ENCODE measurements around the gene STAU1. TPM values are rescaled to one million over a fixed set of nuclear protein-coding genes. Genes with fewer than 3 reads are reported as not detected.
"Not testable (repeated sequence)": the region's sequence is repeated elsewhere in the genome, so short reads cannot be mapped to it uniquely, and the experiment has no call there.

STAU1 gene
- total RNA-seq, 4 donors from 2014 or later = 51.4 to 65.6 (median 58.7) TPM

DNA sequence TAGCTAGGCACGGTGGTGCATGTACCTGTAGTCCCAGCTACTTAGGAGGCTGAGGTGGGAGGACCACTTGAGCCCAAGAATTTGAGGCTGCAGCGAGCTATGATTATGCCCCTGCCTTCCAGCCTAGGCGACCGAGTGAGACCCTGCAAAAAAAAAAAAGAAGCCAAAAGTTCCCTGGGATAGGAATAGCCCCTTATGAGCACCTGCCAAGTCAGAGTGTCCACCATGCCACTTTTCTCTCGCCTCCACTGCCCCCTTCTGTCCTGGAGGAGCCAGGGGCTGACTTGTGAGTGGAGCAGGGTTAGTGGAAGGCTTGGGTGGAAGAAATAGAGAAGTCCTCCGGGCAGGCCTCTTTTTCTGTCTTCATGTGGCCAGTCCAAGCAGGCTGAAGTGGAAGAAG lies 18.9 kb upstream of the STAU1 start:
- no peak for DNase-seq
- intact Hi-C loops (cut with DNase I) = no loop called here
- Histone ChIP-seq H3K27me3 (no peaks in the 10 kb centered on the region), H3K36me3 (no peaks in the 10 kb centered on the region), H3K4me1 (peaks cover 0 to 14% (median 0%) of the 10 kb centered on the region in 3 donors), H3K27ac (no peak overlapping the region), H3K9me3 (peaks cover 0 to 11% (median 0%) of the 10 kb centered on the region in 3 donors), H3K4me3 (no peak overlapping the region)
- TF ChIP-seq POLR2A (IDR thresholded peaks at IDR 0.05) = no peak
- TF ChIP-seq, protein P1, sequence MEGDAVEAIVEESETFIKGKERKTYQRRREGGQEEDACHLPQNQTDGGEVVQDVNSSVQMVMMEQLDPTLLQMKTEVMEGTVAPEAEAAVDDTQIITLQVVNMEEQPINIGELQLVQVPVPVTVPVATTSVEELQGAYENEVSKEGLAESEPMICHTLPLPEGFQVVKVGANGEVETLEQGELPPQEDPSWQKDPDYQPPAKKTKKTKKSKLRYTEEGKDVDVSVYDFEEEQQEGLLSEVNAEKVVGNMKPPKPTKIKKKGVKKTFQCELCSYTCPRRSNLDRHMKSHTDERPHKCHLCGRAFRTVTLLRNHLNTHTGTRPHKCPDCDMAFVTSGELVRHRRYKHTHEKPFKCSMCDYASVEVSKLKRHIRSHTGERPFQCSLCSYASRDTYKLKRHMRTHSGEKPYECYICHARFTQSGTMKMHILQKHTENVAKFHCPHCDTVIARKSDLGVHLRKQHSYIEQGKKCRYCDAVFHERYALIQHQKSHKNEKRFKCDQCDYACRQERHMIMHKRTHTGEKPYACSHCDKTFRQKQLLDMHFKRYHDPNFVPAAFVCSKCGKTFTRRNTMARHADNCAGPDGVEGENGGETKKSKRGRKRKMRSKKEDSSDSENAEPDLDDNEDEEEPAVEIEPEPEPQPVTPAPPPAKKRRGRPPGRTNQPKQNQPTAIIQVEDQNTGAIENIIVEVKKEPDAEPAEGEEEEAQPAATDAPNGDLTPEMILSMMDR (IDR thresholded peaks at IDR 0.05) = no peak
- 78 to 80% methylated on average over 5 to 6 of the region's 6 CpGs for WGBS, 2 donors

DNA sequence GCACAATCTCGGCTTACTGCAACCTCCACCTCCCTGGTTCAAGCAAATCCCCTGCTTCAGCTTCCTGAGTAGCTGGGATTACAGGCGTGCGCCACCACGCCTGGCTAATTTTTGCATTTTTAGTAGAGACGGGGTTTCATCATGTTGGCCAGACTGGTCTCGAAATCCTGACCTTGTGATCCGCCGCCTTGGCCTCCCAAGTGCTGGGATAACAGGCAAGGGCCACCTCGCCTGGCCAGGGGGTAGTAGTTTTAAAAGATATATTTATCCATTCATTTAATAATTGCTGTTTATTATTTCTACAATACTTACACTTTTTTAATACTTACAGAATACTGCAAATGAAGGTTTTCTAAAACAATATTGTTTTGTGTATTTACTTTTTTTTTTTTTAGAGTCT lies 15.6 kb upstream of the STAU1 start:
- H3K27ac ChIP-seq = no peak overlapping the region
- no peak overlapping the region for H3K4me3 ChIP-seq
- H3K4me1 ChIP-seq = no peaks in the 10 kb centered on the region
- no peaks in the 10 kb centered on the region for H3K36me3 ChIP-seq
- DNase-seq = no peak
- intact Hi-C loops (cut with DNase I) = no loop called here
- no peak for TF ChIP-seq POLR2A (IDR thresholded peaks at IDR 0.05)
- TF ChIP-seq, protein P1 (IDR thresholded peaks at IDR 0.05) = no peak
- H3K9me3 ChIP-seq = no peaks in the 10 kb centered on the region
- H3K27me3 ChIP-seq = no peaks in the 10 kb centered on the region
- WGBS, 2 donors = 74 to 86% methylated on average over 9 of the region's 9 CpGs

DNA sequence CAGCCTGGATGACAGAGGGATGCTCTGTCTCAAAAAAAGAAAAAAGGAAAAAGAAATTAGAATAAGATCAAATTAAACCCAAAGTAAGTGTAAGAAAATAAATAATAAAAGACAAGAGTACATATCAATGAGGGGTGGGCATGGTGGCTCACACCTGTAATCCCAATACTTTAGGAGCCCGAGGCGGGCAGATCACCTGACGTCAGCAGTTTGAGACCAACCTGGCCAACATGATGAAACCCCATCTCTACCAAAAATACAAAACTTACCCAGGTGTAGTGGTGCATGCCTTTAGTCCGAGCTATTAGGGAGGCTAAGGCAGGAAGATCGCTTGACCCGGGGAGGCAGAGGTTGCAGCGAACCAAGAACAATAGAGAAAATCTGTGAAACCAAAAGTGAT lies 14.9 kb upstream of the STAU1 start:
- Histone ChIP-seq H3K36me3 (no peaks in the 10 kb centered on the region), H3K4me1 (no peaks in the 10 kb centered on the region), H3K27me3 (no peaks in the 10 kb centered on the region), H3K27ac (no peak overlapping the region), H3K4me3 (no peak overlapping the region), H3K9me3 (no peaks in the 10 kb centered on the region)
- 86 to 93% methylated on average over 7 of the region's 7 CpGs for WGBS, 2 donors
- no peak for DNase-seq
- intact Hi-C loops (cut with DNase I) = no loop called here
- TF ChIP-seq, protein P1 (IDR thresholded peaks at IDR 0.05) = no peak
- TF ChIP-seq POLR2A (IDR thresholded peaks at IDR 0.05) = no peak

DNA sequence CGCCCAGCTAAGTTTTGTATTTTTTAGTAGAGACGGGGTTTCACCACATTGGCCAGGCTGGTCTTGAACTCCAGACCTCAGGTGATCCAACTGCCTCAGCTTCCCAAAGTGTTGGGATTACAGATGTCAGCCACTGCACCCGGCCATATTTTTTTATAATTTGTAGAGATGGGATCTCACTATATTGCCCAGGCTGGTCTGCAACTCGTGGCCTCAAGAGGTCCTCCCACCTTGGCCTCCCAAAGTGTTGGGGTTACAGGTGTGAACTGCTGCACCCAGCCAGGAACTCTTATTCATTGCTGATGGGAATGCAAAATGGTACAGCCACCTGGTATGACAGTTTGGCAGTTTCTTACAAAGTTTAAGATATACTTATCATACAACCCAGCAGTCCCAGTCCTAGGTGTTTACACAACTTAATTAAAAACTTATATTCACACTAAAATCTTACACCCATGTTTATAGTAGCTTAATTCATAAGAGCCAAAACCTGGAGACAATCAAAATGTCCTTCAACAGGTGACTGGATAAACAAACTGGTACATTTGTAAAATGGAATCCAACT lies 11.7 kb upstream of the STAU1 start:
- TF ChIP-seq, protein P1 (IDR thresholded peaks at IDR 0.05) = no peak
- no peak for TF ChIP-seq POLR2A (IDR thresholded peaks at IDR 0.05)
- Histone ChIP-seq H3K36me3 (no peaks in the 10 kb centered on the region), H3K27ac (no peak overlapping the region), H3K4me1 (no peaks in the 10 kb centered on the region), H3K9me3 (no peaks in the 10 kb centered on the region), H3K27me3 (no peaks in the 10 kb centered on the region), H3K4me3 (no peak overlapping the region)
- 85 to 96% methylated on average over 3 to 4 of the region's 4 CpGs for WGBS, 2 donors
- no peak for DNase-seq
- intact Hi-C loops (cut with DNase I) = no loop called here

DNA sequence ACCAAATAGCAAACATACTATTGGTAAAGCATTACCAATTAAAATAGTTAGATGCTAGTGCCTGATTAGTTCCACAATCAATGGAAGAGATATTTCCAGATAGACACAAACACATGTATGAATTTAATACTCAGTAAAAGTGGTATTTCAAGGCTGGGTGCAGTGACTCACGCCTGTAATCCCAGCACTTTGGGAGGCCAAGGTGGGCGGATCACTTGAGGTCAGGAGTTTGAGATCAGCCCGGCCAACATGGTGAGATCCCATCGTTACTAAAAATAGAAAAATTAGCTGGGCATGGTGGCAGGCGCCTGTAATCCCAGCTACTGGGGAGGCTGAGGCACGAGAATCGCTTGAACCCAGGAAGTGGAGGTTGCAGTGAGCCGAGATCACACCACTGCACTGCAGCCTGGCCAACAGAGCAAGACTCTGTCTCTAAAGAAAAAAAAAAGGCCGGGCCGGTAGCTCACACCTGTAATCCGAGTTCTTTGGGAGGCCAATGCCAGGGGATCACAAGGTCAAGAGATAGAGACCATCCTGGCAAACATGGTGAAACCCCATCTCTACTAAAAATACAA lies 4.9 kb upstream of the STAU1 start:
- H3K27ac ChIP-seq; H3K4me3 ChIP-seq; H3K4me1 ChIP-seq; intact Hi-C loops (cut with DNase I); H3K27me3 ChIP-seq; H3K36me3 ChIP-seq; H3K9me3 ChIP-seq; DNase-seq: not testable (repeated sequence)
- WGBS, 2 donors = 68 to 73% methylated on average over 11 of the region's 11 CpGs
